H1 (cell line): ENCODE measurements around the gene GADD45A. TPM values are rescaled to one million over a fixed set of nuclear protein-coding genes. Genes with fewer than 3 reads are reported as not detected.

ENCODE experiments used
- CTCF ChIA-PET: fragments of 300-600 bp; sonication (Branson Sonifier 250); formaldehyde crosslinking; loops from one replicate; lab custom pipeline; 2021; ENCODE audit not compliant: partially characterized antibody; lab: Charles Lee
- POLR2A ChIA-PET: fragments of 300-600 bp; sonication (Branson Sonifier 250); formaldehyde crosslinking; loops from one replicate; lab custom pipeline; 2021; ENCODE audit warnings: inconsistent platforms; ENCODE audit not compliant: partially characterized antibody; lab: Charles Lee
- DNase-seq, 2 experiments: peaks; one replicate each; pipeline versions ENCODE4 v3.0.0 to v3.0.0-alpha.2; 2010 to 2022; ENCODE audit warnings: low spot score in 2 of 2, low read depth in 1 of 2, mixed read lengths in 1 of 2
- FAIRE-seq: peaks from 2 replicates; lab custom pipeline; 2011; peaks lifted over from hg19 to GRCh38; lab: Jason Lieb, UNC
- H2AFZ ChIP-seq: 2 replicates; pipeline ENCODE4 v1.8.1; 2012; ENCODE audit warnings: low read length, inconsistent platforms
- H2AK5ac ChIP-seq: 2 replicates; pipeline ENCODE4 v1.6.1; 2013; ENCODE audit warnings: low read depth, low read length
- H2BK120ac ChIP-seq: replicated peaks from 2 replicates; pipeline ENCODE3; 2013; ENCODE audit warnings: low read depth, low read length, inconsistent platforms
- H2BK12ac ChIP-seq: 2 replicates; pipeline ENCODE4 v1.6.1; 2013; ENCODE audit warnings: low read depth, low read length
- H2BK15ac ChIP-seq: 2 replicates; pipeline ENCODE4 v1.6.1; 2013; ENCODE audit warnings: low read length
- H2BK20ac ChIP-seq: 2 replicates; pipeline ENCODE4 v1.6.1; 2013; ENCODE audit warnings: low read length
- H2BK5ac ChIP-seq: 2 replicates; pipeline ENCODE4 v1.6.1; 2013; ENCODE audit warnings: low read depth, low read length
- H3K14ac ChIP-seq: 2 replicates; pipeline ENCODE4 v1.6.1; 2013; ENCODE audit warnings: inconsistent platforms; ENCODE audit not compliant: insufficient read length
- H3K18ac ChIP-seq: 2 replicates; pipeline ENCODE4 v1.6.1; 2013; ENCODE audit warnings: low read length; ENCODE audit errors: extremely low read depth
- H3K23ac ChIP-seq: 2 replicates; pipeline ENCODE4 v1.6.1; 2013; ENCODE audit warnings: inconsistent platforms; ENCODE audit not compliant: insufficient read length
- H3K23me2 ChIP-seq: 2 replicates; pipeline ENCODE4 v1.6.1; 2013; ENCODE audit warnings: low read depth, low read length
- H3K27ac ChIP-seq: 2 replicates; pipeline ENCODE4 v1.6.1; 2011; ENCODE audit warnings: low read depth, low read length, inconsistent platforms
- H3K27me3 ChIP-seq, 4 experiments: replicated peaks in 1 of 4; 1 replicate in 1 of 4; 2 replicates in 3 of 4; pipeline versions ENCODE4 v1.6.1 to v1.8.1; 2011 to 2013; ENCODE audit warnings: low read length in 3 of 4, mild to moderate bottlenecking in 3 of 4, inconsistent platforms in 2 of 4, mixed read lengths in 2 of 4, moderate library complexity in 1 of 4; ENCODE audit not compliant: control insufficient read depth in 3 of 4, insufficient read depth in 3 of 4; ENCODE audit errors: extremely low read depth in 1 of 4
- H3K36me3 ChIP-seq, 4 experiments: 2 replicates each; pipeline versions ENCODE4 v1.6.1 to v1.8.1; 2011 to 2013; ENCODE audit warnings: mild to moderate bottlenecking in 4 of 4, low read length in 3 of 4, moderate library complexity in 2 of 4, control low read depth in 1 of 4, inconsistent platforms in 1 of 4; ENCODE audit not compliant: insufficient read depth in 4 of 4, control insufficient read depth in 2 of 4
- H3K4ac ChIP-seq: replicated peaks from 2 replicates; pipeline ENCODE3; 2013; ENCODE audit warnings: low read length, low read depth, mixed read lengths, inconsistent platforms; ENCODE audit not compliant: insufficient read length
- H3K4me1 ChIP-seq, 4 experiments: replicated peaks in 1 of 4; 1 replicate in 1 of 4; 2 replicates in 3 of 4; pipeline versions ENCODE4 v1.6.1 to v1.8.1; 2011 to 2013; ENCODE audit warnings: low read length in 3 of 4, inconsistent platforms in 2 of 4, mixed read lengths in 1 of 4; ENCODE audit not compliant: insufficient read depth in 4 of 4, control insufficient read depth in 3 of 4
- H3K4me2 ChIP-seq, 2 experiments: 2 replicates each; pipeline versions ENCODE4 v1.6.1 to v1.8.1; 2011 to 2013; ENCODE audit warnings: low read depth in 2 of 2, low read length in 2 of 2, control low read depth in 1 of 2, inconsistent platforms in 1 of 2, mild to moderate bottlenecking in 1 of 2; ENCODE audit not compliant: insufficient read depth in 1 of 2
- H3K4me3 ChIP-seq, 4 experiments: fragments of 200-600, 300-600 bp in 1 of 4; sonication (generic), shearing (Covaris generic), sonication (Bioruptor Twin) in 1 of 4; 2 replicates each; pipeline versions ENCODE4 v1.5.1 to v1.8.1; 2011 to 2016; ENCODE audit warnings: low read length in 4 of 4, low read depth in 3 of 4, control low read depth in 2 of 4, inconsistent platforms in 2 of 4, mild to moderate bottlenecking in 2 of 4, mixed read lengths in 1 of 4, moderate library complexity in 1 of 4; ENCODE audit not compliant: insufficient read depth in 2 of 4; ENCODE audit errors: extremely low read depth in 1 of 4
- H3K56ac ChIP-seq: replicated peaks from 2 replicates; pipeline ENCODE3; 2013; ENCODE audit warnings: low read depth, mild to moderate bottlenecking, mixed read lengths, low read length, inconsistent platforms; ENCODE audit not compliant: insufficient read length
- H3K79me1 ChIP-seq: 2 replicates; pipeline ENCODE4 v1.6.1; 2013; ENCODE audit warnings: low read depth, low read length, control low read depth
- H3K79me2 ChIP-seq, 2 experiments: 2 replicates each; pipeline versions ENCODE4 v1.6.1 to v1.8.1; 2012 to 2013; ENCODE audit warnings: low read length in 2 of 2, mild to moderate bottlenecking in 2 of 2, inconsistent platforms in 1 of 2; ENCODE audit not compliant: insufficient read depth in 2 of 2, control insufficient read depth in 1 of 2
- H3K9ac ChIP-seq, 4 experiments: replicated peaks in 1 of 4; 1 replicate in 1 of 4; 2 replicates in 3 of 4; pipeline versions ENCODE4 v1.6.1 to v1.8.1; 2011 to 2013; ENCODE audit warnings: low read depth in 3 of 4, low read length in 3 of 4, control low read depth in 2 of 4, mild to moderate bottlenecking in 2 of 4, moderate library complexity in 2 of 4, inconsistent platforms in 1 of 4; ENCODE audit errors: extremely low read depth in 1 of 4
- H3K9me3 ChIP-seq, 2 experiments: 2 replicates each; pipeline versions ENCODE4 v1.6.1 to v1.8.1; 2012 to 2013; ENCODE audit warnings: mild to moderate bottlenecking in 2 of 2, moderate library complexity in 2 of 2, control low read depth in 1 of 2, inconsistent platforms in 1 of 2, low read depth in 1 of 2, low read length in 1 of 2, mixed read lengths in 1 of 2; ENCODE audit not compliant: insufficient read depth in 2 of 2
- H4K20me1 ChIP-seq, 2 experiments: replicated peaks in 1 of 2; 2 replicates each; pipeline versions ENCODE3 to v1.8.1; 2011 to 2013; ENCODE audit warnings: inconsistent platforms in 2 of 2, low read length in 2 of 2, mild to moderate bottlenecking in 1 of 2; ENCODE audit not compliant: insufficient read depth in 2 of 2, control insufficient read depth in 1 of 2
- H4K5ac ChIP-seq: 2 replicates; pipeline ENCODE4 v1.6.1; 2013; ENCODE audit warnings: low read length, low read depth, mixed read lengths, inconsistent platforms; ENCODE audit not compliant: insufficient read length
- H4K8ac ChIP-seq: 2 replicates; pipeline ENCODE4 v1.8.0; 2013; ENCODE audit warnings: mild to moderate bottlenecking, moderate library complexity, low read length, inconsistent platforms; ENCODE audit not compliant: insufficient read depth; ENCODE audit errors: extremely low read depth
- H4K91ac ChIP-seq: replicated peaks from 2 replicates; pipeline ENCODE3; 2013; ENCODE audit warnings: low read length, mixed read lengths, inconsistent platforms; ENCODE audit not compliant: insufficient read length
- BCL11A ChIP-seq, 2 experiments: IDR thresholded peaks; one replicate each; pipeline ENCODE4 v1.6.1; 2011; ENCODE audit warnings: low read depth in 2 of 2, low read length in 2 of 2, mild to moderate bottlenecking in 2 of 2
- CEBPB ChIP-seq: IDR thresholded peaks from 2 replicates; pipeline ENCODE4 v1.6.1; 2012; ENCODE audit warnings: low read depth, low read length
- CHD1 ChIP-seq: IDR thresholded peaks from 2 replicates; pipeline ENCODE4 v1.6.1; 2012; ENCODE audit warnings: low read depth, low read length, improper control_type of control experiment
- CHD2 ChIP-seq: IDR thresholded peaks from 2 replicates; pipeline ENCODE4 v1.6.1; 2012; ENCODE audit warnings: low read length, improper control_type of control experiment
- GABPA ChIP-seq: IDR thresholded peaks from 2 replicates; pipeline ENCODE4 v1.6.1; 2011; ENCODE audit warnings: mild to moderate bottlenecking, low read length, moderate library complexity, borderline replicate concordance; ENCODE audit not compliant: insufficient read depth
- GTF2F1 ChIP-seq: IDR thresholded peaks from 2 replicates; pipeline ENCODE4 v1.6.1; 2012; ENCODE audit warnings: low read depth, low read length, improper control_type of control experiment, borderline replicate concordance
- JUND ChIP-seq: IDR thresholded peaks from 2 replicates; pipeline ENCODE4 v1.6.1; 2011; ENCODE audit warnings: mild to moderate bottlenecking, improper control_type of control experiment, low read length
- NRF1 ChIP-seq: IDR thresholded peaks from 2 replicates; pipeline ENCODE4 v1.6.1; 2011; ENCODE audit warnings: mild to moderate bottlenecking, low read depth, low read length, improper control_type of control experiment
- POLR2AphosphoS5 ChIP-seq: IDR thresholded peaks from 2 replicates; pipeline ENCODE4 v1.6.1; 2011; ENCODE audit warnings: low read depth, low read length
- RBBP5 ChIP-seq: IDR thresholded peaks from 2 replicates; pipeline ENCODE4 v1.7.1; 2012; ENCODE audit warnings: low read depth, mild to moderate bottlenecking, inconsistent platforms, low read length, moderate library complexity, borderline replicate concordance
- RXRA ChIP-seq: IDR thresholded peaks from 2 replicates; pipeline ENCODE4 v1.6.1; 2011; ENCODE audit warnings: low read depth, mild to moderate bottlenecking, low read length, moderate library complexity; ENCODE audit not compliant: insufficient read depth
- SIRT6 ChIP-seq: IDR thresholded peaks from one replicate; pipeline ENCODE4 v1.7.1; 2012; ENCODE audit warnings: low read length, inconsistent platforms
- SRF ChIP-seq: IDR thresholded peaks from 2 replicates; pipeline ENCODE4 v1.6.1; 2011; ENCODE audit warnings: mild to moderate bottlenecking, low read depth, low read length, moderate library complexity
- ZNF274 ChIP-seq: IDR thresholded peaks from 2 replicates; pipeline ENCODE4 v1.7.0; 2012; ENCODE audit warnings: low read length, borderline replicate concordance; ENCODE audit errors: extremely low read depth
- WGBS, 2 experiments: shearing (Covaris generic) in 1 of 2; methylation state at CpG; one replicate each; pipeline versions ENCODE4 v1.1.6 to v1.1.7; 2013 to 2015; ENCODE audit warnings: low lambda C conversion rate in 2 of 2, mixed read lengths in 2 of 2, inconsistent platforms in 1 of 2, low coverage in 1 of 2, missing lambda C conversion rate in 1 of 2; ENCODE audit not compliant: insufficient replicate concordance in 2 of 2, insufficient coverage in 1 of 2, insufficient read length in 1 of 2; ENCODE audit errors: extremely low coverage in 1 of 2, missing lambda C conversion rate in 1 of 2; 5-methylcytosine and 5-hydroxymethylcytosine counted together
- polyA plus RNA-seq, 7 experiments: library from polyadenylated mRNA; depleted of rRNA in 3 of 7; stranded (reverse) in 5 of 7; unstranded in 2 of 7; fragments of >200 nt in 5 of 7; fragments of 200-250 nt in 2 of 7; gene quantifications; 1 replicate in 5 of 7; 2 replicates in 1 of 7; 4 replicates in 1 of 7; pipeline versions ENCODE4 v1.2.1 to v1.2.3, GENCODE V29; 2011 to 2013; ENCODE audit warnings: missing spikeins in 2 of 7, mixed read lengths in 2 of 7
- total RNA-seq: library from RNA; stranded (reverse); fragmentation: NEBNext Ultra II Directional; extraction: Animal tissue kit (Norgen Biotek cat#: 25700); gene quantifications from 2 replicates; pipeline ENCODE4 v1.2.1, GENCODE V29; 2021

Gene GADD45A
- total and polyA plus RNA-seq, 2 of the 8 experiments (the other 6 are each of a cell fraction or from before 2014, with no cell fraction given): 7.6 to 15.6 TPM

- H4K8ac ChIP-seq: no peak overlapping the region
- H2BK5ac ChIP-seq: no peak overlapping the region
- H4K5ac ChIP-seq: no peak overlapping the region
- peak overlapping the region; percentile 77 for H3K23ac ChIP-seq
- no peak overlapping the region for H3K4me2 ChIP-seq
- no peak overlapping the region for H2BK15ac ChIP-seq
- WGBS, 2 experiments: 86% methylated on average over 6 of the region's 6 CpGs; no CpG with 5 or more reads in 1 of the 2 experiments
- ChIA-PET CTCF (interaction anchor here (0.9 to 5.8 kb wide), 4 partner anchors 11 to 58 kb away, joined by 3 to 40 read pairs (median 6); no protein-coding TSS in a partner anchor), POLR2A (interaction anchor here (0.8 kb wide), 1 partner anchor 18 kb away, joined by 3 read pairs; no protein-coding TSS in a partner anchor)
- no peak overlapping the region for H2AK5ac ChIP-seq
- H3K36me3 ChIP-seq: no peaks in the 10 kb centered on the region
- no peak overlapping the region for H3K4me3 ChIP-seq
- no peak overlapping the region for H3K14ac ChIP-seq
- H3K4me1 ChIP-seq: peaks cover 0 to 4% (median 0%) of the 10 kb centered on the region in 4 experiments; a peak in 1 of 7 replicates
- no peak overlapping the region for H3K27ac ChIP-seq
- H2BK20ac ChIP-seq: no peak overlapping the region
- H3K9me3 ChIP-seq: no peaks in the 10 kb centered on the region
- H4K91ac ChIP-seq: no peak overlapping the region
- H4K20me1 ChIP-seq: peaks cover 0 to 2% of the 10 kb centered on the region in 2 experiments
- no peaks in the 10 kb centered on the region for H3K27me3 ChIP-seq
- no peak overlapping the region for H2BK12ac ChIP-seq
- H3K79me1 ChIP-seq: no peaks in the 10 kb centered on the region
- DNase-seq: no peak
- H3K23me2 ChIP-seq: no peaks in the 10 kb centered on the region
- no peak for FAIRE-seq
- no peak overlapping the region for H3K4ac ChIP-seq
- H2AFZ ChIP-seq: no peak overlapping the region
- no peak overlapping the region for H3K18ac ChIP-seq
- no peaks in the 10 kb centered on the region for H3K79me2 ChIP-seq
- H3K9ac ChIP-seq: no peak overlapping the region
- H3K56ac ChIP-seq: no peak overlapping the region
- no peak overlapping the region for H2BK120ac ChIP-seq
- TF ChIP-seq SRF: no peak
- no peak for TF ChIP-seq CHD1
- TF ChIP-seq GABPA: no peak
- no peak for TF ChIP-seq SIRT6
- TF ChIP-seq GTF2F1: no peak
- TF ChIP-seq CEBPB: no peak
- no peak for TF ChIP-seq POLR2AphosphoS5
- TF ChIP-seq NRF1: no peak
- no peak for TF ChIP-seq CHD2
- no peak for TF ChIP-seq RXRA
- TF ChIP-seq RBBP5: no peak
- no peak for TF ChIP-seq ZNF274
- no peak for TF ChIP-seq BCL11A (IDR thresholded peaks at IDR 0.05; ENCODE audit: low read depth in 2 of 2, low read length in 2 of 2)
- TF ChIP-seq JUND: no peak
These were observed 28.3 kb downstream of the GADD45A start for GRCh38 chr1:67713057-67713846.
